HEK293 (cell line): ENCODE measurements around the gene ZBTB39.
A peak's percentile ranks its signal among the peaks of the same experiment; 100 is the strongest.
"Not testable (repeated sequence)": the region's sequence is repeated elsewhere in the genome, so short reads cannot be mapped to it uniquely, and the experiment has no call there.

Source experiments
- CTCF ChIA-PET: fragments of 350-600 bp; formaldehyde crosslinking; extraction: SDS; loops from one replicate; lab custom pipeline; 2021; ENCODE audit warnings: antibody characterized with exemption; lab: Yijun Ruan, JAX
- POLR2A ChIA-PET: fragments of 300-600 bp; formaldehyde crosslinking; extraction: SDS; loops from one replicate; lab custom pipeline; 2020; ENCODE audit warnings: antibody characterized with exemption, inconsistent platforms; lab: Yijun Ruan, JAX
- H3K27ac ChIP-seq: fragments of 200-500 bp; sonication (Bioruptor generic); 2 replicates; pipeline ENCODE4 v1.5.1; 2014; ENCODE audit warnings: low read depth, low read length, control low read depth, inconsistent platforms; ENCODE audit errors: extremely low read depth
- H3K36me3 ChIP-seq, 2 experiments: fragments of 200-500 bp in 1 of 2; sonication (Bioruptor generic) in 1 of 2; 1 replicate in 1 of 2; 2 replicates in 1 of 2; pipeline ENCODE4 v1.5.1; 2014 to 2017; ENCODE audit warnings: inconsistent platforms in 2 of 2, low read length in 2 of 2; ENCODE audit not compliant: control insufficient read depth in 2 of 2, insufficient read depth in 1 of 2
- H3K4me1 ChIP-seq: fragments of 200-500 bp; sonication (Bioruptor generic); 2 replicates; pipeline ENCODE4 v1.5.1; 2014; ENCODE audit warnings: mild to moderate bottlenecking, low read length, inconsistent platforms; ENCODE audit not compliant: control insufficient read depth, insufficient read depth
- H3K4me3 ChIP-seq: 2 replicates; pipeline ENCODE4 v1.5.1; 2011; ENCODE audit warnings: low read depth, mild to moderate bottlenecking, control low read depth, low read length, moderate library complexity
- H3K9me3 ChIP-seq: fragments of 200-500 bp; sonication (Bioruptor generic); 2 replicates; pipeline ENCODE4 v1.5.1; 2014; ENCODE audit warnings: low read depth, low read length, inconsistent platforms; ENCODE audit not compliant: control insufficient read depth, insufficient read depth
- CTCF ChIP-seq: fragments of 450-650 bp; formaldehyde crosslinking; IDR thresholded peaks from 2 replicates; pipeline ENCODE4 v1.5.1; 2016; ENCODE audit warnings: missing biosample characterization, missing genetic modification characterization
- EGR2 ChIP-seq: fragments of 450-650 bp; formaldehyde crosslinking; IDR thresholded peaks from 2 replicates; pipeline ENCODE4 v1.5.1; 2016; ENCODE audit warnings: low read depth, missing biosample characterization, missing genetic modification characterization
- SCRT2 ChIP-seq: fragments of 450-650 bp; formaldehyde crosslinking; IDR thresholded peaks from 2 replicates; pipeline ENCODE4 v1.5.1; 2016; ENCODE audit warnings: missing biosample characterization, missing genetic modification characterization
- SP3 ChIP-seq: fragments of 450-650 bp; formaldehyde crosslinking; IDR thresholded peaks from 2 replicates; pipeline ENCODE4 v1.5.1; 2016; ENCODE audit warnings: missing biosample characterization, missing genetic modification characterization
- ZFHX2 ChIP-seq: fragments of 450-650 bp; formaldehyde crosslinking; conservative IDR thresholded peaks from 2 replicates; pipeline ENCODE4 v1.5.1; 2016; ENCODE audit warnings: missing biosample characterization, missing genetic modification characterization
- ZNF221 ChIP-seq: fragments of 450-650 bp; formaldehyde crosslinking; IDR thresholded peaks from 2 replicates; pipeline ENCODE4 v1.5.1; 2017; ENCODE audit warnings: missing biosample characterization, missing genetic modification characterization, borderline replicate concordance
- ZNF23 ChIP-seq: fragments of 450-650 bp; formaldehyde crosslinking; IDR thresholded peaks from 2 replicates; pipeline ENCODE4 v1.5.1; 2016; ENCODE audit warnings: missing biosample characterization, missing genetic modification characterization, borderline replicate concordance
- ZNF362 ChIP-seq: fragments of 450-650 bp; formaldehyde crosslinking; IDR thresholded peaks from 2 replicates; pipeline ENCODE4 v1.5.1; 2016; ENCODE audit warnings: missing biosample characterization, missing genetic modification characterization
- ZNF37A ChIP-seq: fragments of 450-650 bp; IDR thresholded peaks from 2 replicates; pipeline ENCODE4 v1.5.1; 2018; ENCODE audit warnings: missing biosample characterization, missing genetic modification characterization
- ZNF501 ChIP-seq: fragments of 450-650 bp; formaldehyde crosslinking; IDR thresholded peaks from 2 replicates; pipeline ENCODE4 v1.5.1; 2016; ENCODE audit warnings: missing biosample characterization, missing genetic modification characterization
- ZNF639 ChIP-seq: fragments of 450-650 bp; formaldehyde crosslinking; IDR thresholded peaks from 2 replicates; pipeline ENCODE4 v1.5.1; 2016; ENCODE audit warnings: missing biosample characterization, missing genetic modification characterization

ZBTB39 gene

GRCh38 chr12:57018353-57018752 is 12.0 kb upstream of the ZBTB39 start:
- H3K9me3 ChIP-seq, H3K36me3 ChIP-seq, H3K27ac ChIP-seq, H3K4me3 ChIP-seq, H3K4me1 ChIP-seq: not testable (repeated sequence)
- CTCF ChIA-PET: interaction anchor here (0.7 to 6.8 kb wide), 7 partner anchors 12 to 165 kb away, joined by 3 to 60 read pairs (median 5); partner anchors contain the start of gene ZBTB39
- peak; percentile 59; the same call in 1 of the 2 replicates for TF ChIP-seq ZNF362 (tag by site-specific recombination)
- POLR2A ChIA-PET: interaction anchor here (0.6 to 0.7 kb wide), 2 partner anchors 12 to 61 kb away, joined by 5 to 7 read pairs; partner anchors contain the start of gene ZBTB39

- ChIA-PET CTCF (interaction anchor here (0.5 to 6.8 kb wide), 8 partner anchors 10 to 536 kb away, joined by 3 to 60 read pairs (median 4); partner anchors contain the start of genes MYO1A and ZBTB39), POLR2A (interaction anchor here (0.5 kb wide), 1 partner anchor 264 kb away, joined by 8 read pairs; the partner anchor contains the start of gene PRIM1)
- H3K9me3 ChIP-seq: no peaks in the 10 kb centered on the region
- TF ChIP-seq SCRT2 (no peak), SP3 (tag by site-specific recombination) (0 out of 2 replicates have a peak, but pooled peaks have one; percentile 24)
- no peak within 1 kb of the TSS for H3K27ac ChIP-seq
- H3K36me3 ChIP-seq: no peaks in the 10 kb centered on the region
- no peaks in the 10 kb centered on the region for H3K4me1 ChIP-seq
- H3K4me3 ChIP-seq: no peak within 1 kb of the TSS
Measured at GRCh38 chr12:57016348-57016747, 10.0 kb upstream of the ZBTB39 start, which contains the start of gene TAC3. TSS of gene TAC3 (minus strand) at chr12:57016529. CDS start at chr12:57015797, 732 bp downstream.

GRCh38 chr12:57012600-57013465 is 6.5 kb upstream of the ZBTB39 start:
- H3K27ac ChIP-seq: no peak overlapping the region
- CTCF ChIA-PET: interaction anchor here (0.6 to 1.5 kb wide), 7 partner anchors 9 to 99 kb away, joined by 3 to 8 read pairs (median 3); no protein-coding TSS in a partner anchor
- POLR2A ChIA-PET: interaction anchor here (1.5 kb wide), 1 partner anchor 115 kb away, joined by 4 read pairs; no protein-coding TSS in a partner anchor
- H3K4me3 ChIP-seq: no peak overlapping the region
- no peak for TF ChIP-seq ZNF37A
- 0 out of 2 replicates have a peak, but pooled peaks have one; percentile 22 for TF ChIP-seq CTCF
- TF ChIP-seq, all 188 proteins: peak for 1
- Histone ChIP-seq H3K4me1 (no peaks in the 10 kb centered on the region), H3K36me3 (no peaks in the 10 kb centered on the region), H3K9me3 (no peaks in the 10 kb centered on the region)

- no peak for TF ChIP-seq ZNF639 (tag by site-specific recombination)
- 0 out of 2 replicates have a peak, but pooled peaks have one; percentile 39 for TF ChIP-seq EGR2 (tag by site-specific recombination)
- TF ChIP-seq ZFHX2 (tag by site-specific recombination): peak; percentile 56
- TF ChIP-seq ZNF221: no peak
- no peak for TF ChIP-seq ZNF23
- TF ChIP-seq ZNF501 (tag by site-specific recombination): no peak
- Histone ChIP-seq H3K36me3 (no peaks in the 10 kb centered on the region), H3K4me1 (no peaks in the 10 kb centered on the region), H3K9me3 (no peaks in the 10 kb centered on the region), H3K27ac (no peak overlapping the region), H3K4me3 (no peak overlapping the region)
- ChIA-PET POLR2A (interaction anchor here (1.5 kb wide), 1 partner anchor 116 kb away, joined by 4 read pairs; no protein-coding TSS in a partner anchor), CTCF (interaction anchor here (0.6 to 1.5 kb wide), 11 partner anchors 8 to 100 kb away, joined by 3 to 10 read pairs (median 5); no protein-coding TSS in a partner anchor)
Measured at GRCh38 chr12:57011438-57012424, 5.4 kb upstream of the ZBTB39 start.
